Keratinocyte (primary cell): ENCODE results near the gene SIGMAR1. TPM values are rescaled to one million over a fixed set of nuclear protein-coding genes. Genes with fewer than 3 reads are reported as not detected.
A peak's percentile ranks its signal among the peaks of the same experiment; 100 is the strongest.

Experiments used
- DNase-seq: peaks from one replicate; pipeline ENCODE4 v3.0.0-alpha.2; 2011; ENCODE audit warnings: low read depth, missing footprints, low spot score
- FAIRE-seq: peaks from 2 replicates; lab custom pipeline; 2011; peaks lifted over from hg19 to GRCh38; lab: Jason Lieb, UNC
- H2AFZ ChIP-seq: 2 replicates; pipeline ENCODE4 v1.6.0; 2012; ENCODE audit warnings: low read length, control low read depth, inconsistent platforms; ENCODE audit not compliant: control insufficient read depth
- H3K27ac ChIP-seq: 2 replicates; pipeline ENCODE4 v1.5.1; 2011; ENCODE audit warnings: low read length; ENCODE audit not compliant: control insufficient read depth, insufficient read depth
- H3K27me3 ChIP-seq: 3 replicates; pipeline ENCODE4 v1.6.0; 2011; ENCODE audit warnings: low read length; ENCODE audit not compliant: control insufficient read depth, insufficient read depth; ENCODE audit errors: extremely low read depth
- H3K36me3 ChIP-seq, 2 experiments: 2 replicates in 1 of 2; 3 replicates in 1 of 2; pipeline ENCODE4 v1.5.1; 2011; ENCODE audit warnings: low read length in 2 of 2, mild to moderate bottlenecking in 1 of 2; ENCODE audit not compliant: control insufficient read depth in 2 of 2, insufficient read depth in 2 of 2; ENCODE audit errors: extremely low read depth in 1 of 2
- H3K4me1 ChIP-seq: 3 replicates; pipeline ENCODE4 v1.5.1; 2011; ENCODE audit warnings: low read length; ENCODE audit not compliant: control insufficient read depth, insufficient read depth; ENCODE audit errors: extremely low read depth
- H3K4me2 ChIP-seq: 3 replicates; pipeline ENCODE4 v1.6.0; 2011; ENCODE audit warnings: low read depth, low read length; ENCODE audit not compliant: control insufficient read depth, insufficient read depth; ENCODE audit errors: extremely low read depth
- H3K4me3 ChIP-seq, 3 experiments: fragments of 200-600 bp in 1 of 3; sonication (generic) in 1 of 3; 2 replicates in 2 of 3; 3 replicates in 1 of 3; pipeline ENCODE4 v1.5.1; 2011 to 2016; ENCODE audit warnings: low read length in 3 of 3, mild to moderate bottlenecking in 3 of 3, control low read depth in 2 of 3, inconsistent platforms in 1 of 3, low read depth in 1 of 3, mixed read lengths in 1 of 3, mixed run types in 1 of 3, moderate library complexity in 1 of 3; ENCODE audit not compliant: control insufficient read depth in 2 of 3, insufficient read depth in 2 of 3; ENCODE audit errors: extremely low read depth in 1 of 3
- H3K79me2 ChIP-seq: 2 replicates; pipeline ENCODE4 v1.6.0; 2012; ENCODE audit warnings: low read length; ENCODE audit not compliant: control insufficient read depth, insufficient read depth
- H3K9ac ChIP-seq: 3 replicates; pipeline ENCODE4 v1.6.0; 2011; ENCODE audit warnings: low read length; ENCODE audit not compliant: control insufficient read depth, insufficient read depth; ENCODE audit errors: extremely low read depth
- H3K9me1 ChIP-seq: 3 replicates; pipeline ENCODE4 v1.6.0; 2011; ENCODE audit warnings: low read length; ENCODE audit not compliant: control insufficient read depth, insufficient read depth; ENCODE audit errors: extremely low read depth
- H3K9me3 ChIP-seq: 2 replicates; pipeline ENCODE4 v1.5.1; 2012; ENCODE audit warnings: low read depth, low read length; ENCODE audit not compliant: control insufficient read depth
- H4K20me1 ChIP-seq: 3 replicates; pipeline ENCODE4 v1.6.0; 2011; ENCODE audit warnings: low read length; ENCODE audit not compliant: control insufficient read depth, insufficient read depth; ENCODE audit errors: extremely low read depth
- CTCF ChIP-seq, 3 experiments: IDR thresholded peaks in 1 of 3; conservative IDR thresholded peaks in 1 of 3; optimal IDR thresholded peaks in 1 of 3; 2 replicates in 2 of 3; 3 replicates in 1 of 3; pipeline versions ENCODE3 to v1.5.1; 2011; ENCODE audit warnings: low read length in 3 of 3, mild to moderate bottlenecking in 3 of 3, moderate library complexity in 2 of 3, control low read depth in 1 of 3, inconsistent platforms in 1 of 3; ENCODE audit not compliant: insufficient read depth in 2 of 3; ENCODE audit errors: extremely low read depth in 1 of 3
- EZH2 ChIP-seq: IDR thresholded peaks from one replicate; pipeline ENCODE4 v1.6.1; 2012; ENCODE audit warnings: inconsistent platforms, mild to moderate bottlenecking, low read length, moderate library complexity
- dilution Hi-C: fragments of 300-500 bp; cut with MboI; formaldehyde crosslinking; loops from one replicate; pipeline ENCODE4 v1.7.0; 2020; ENCODE audit warnings: low sequenced_read_pairs; ENCODE audit not compliant: extremely low pct_ligation_motif_present
- polyA plus RNA-seq, 5 experiments: library from polyadenylated mRNA; depleted of rRNA in 3 of 5; stranded (reverse) in 3 of 5; stranded (forward) in 1 of 5; unstranded in 1 of 5; fragments of >200 nt; gene quantifications; 1 replicate in 1 of 5; 2 replicates in 3 of 5; 3 replicates in 1 of 5; pipeline versions ENCODE4 v1.2.1 to v1.2.3, GENCODE V29; 2011 to 2012; ENCODE audit warnings: missing spikeins in 2 of 5, low read depth in 1 of 5, low replicate concordance in 1 of 5

Gene SIGMAR1
- polyA plus RNA-seq, 1 donor (not counting 4 experiments of a cell fraction or from before 2014, with no cell fraction given): 74.9 TPM

- Histone ChIP-seq H3K36me3 (no peaks in the 10 kb centered on the region), H3K27me3 (peaks cover 36% of the 10 kb centered on the region), H3K9ac (no peak overlapping the region), H3K4me1 (peaks cover 8% of the 10 kb centered on the region), H3K9me1 (no peaks in the 10 kb centered on the region), H3K27ac (no peak overlapping the region), H3K9me3 (no peaks in the 10 kb centered on the region), H3K4me2 (no peak overlapping the region), H3K79me2 (no peaks in the 10 kb centered on the region), H4K20me1 (no peaks in the 10 kb centered on the region), H2AFZ (no peak overlapping the region), H3K4me3 (no peak overlapping the region)
- DNase-seq (no peak), FAIRE-seq (no peak)
- no peak for TF ChIP-seq EZH2
- TF ChIP-seq CTCF (optimal IDR thresholded peaks at IDR 0.05 in 1 of 3, IDR thresholded peaks at IDR 0.05 in 1 of 3, conservative IDR thresholded peaks at IDR 0.05 in 1 of 3; ENCODE audit: extremely low read depth in 1 of 3, insufficient read depth in 2 of 3, low read length in 3 of 3): no peak
- dilution Hi-C loops: no loop called here
These were observed 43.4 kb downstream of the SIGMAR1 start for GRCh38 chr9:34594177-34594576.

GRCh38 chr9:34592895-34593601 lies 44.5 kb downstream of the SIGMAR1 start:
- FAIRE-seq (peak; percentile 71), DNase-seq (no peak)
- H3K36me3 ChIP-seq: no peaks in the 10 kb centered on the region
- no peaks in the 10 kb centered on the region for H3K79me2 ChIP-seq
- dilution Hi-C loops: no loop called here
- H3K4me1 ChIP-seq: peaks cover 8% of the 10 kb centered on the region
- H3K4me2 ChIP-seq: peak overlapping the region; percentile 55
- H3K27ac ChIP-seq: no peak overlapping the region
- H3K9me3 ChIP-seq: no peaks in the 10 kb centered on the region
- H2AFZ ChIP-seq: no peak overlapping the region
- H3K9ac ChIP-seq: no peak overlapping the region
- H3K4me3 ChIP-seq: peak overlapping the region in 1 of 3 experiments; percentile 24
- H3K9me1 ChIP-seq: no peaks in the 10 kb centered on the region
- peaks cover 47% of the 10 kb centered on the region for H3K27me3 ChIP-seq
- TF ChIP-seq EZH2 (no peak), CTCF (optimal IDR thresholded peaks at IDR 0.05 in 1 of 3, IDR thresholded peaks at IDR 0.05 in 1 of 3, conservative IDR thresholded peaks at IDR 0.05 in 1 of 3; ENCODE audit: extremely low read depth in 1 of 3, insufficient read depth in 2 of 3, low read length in 3 of 3) (no peak)
- H4K20me1 ChIP-seq: no peaks in the 10 kb centered on the region
